Measurements from ENCODE around the gene LMAN1L.

GRCh38 chr15:74867466-74868038, 54.9 kb downstream of the LMAN1L start:
- TF ChIP-seq CTCF (IDR thresholded peaks at IDR 0.05) (no peak), POLR2A (IDR thresholded peaks at IDR 0.05) (no peak)
